ENCODE measurements around the gene CD8A.

Gene CD8A

GRCh38 chr2:86793752-86794151, 3.0 kb upstream of the CD8A start:
- TF ChIP-seq TSHZ2 (CRISPR knock-in tag; IDR thresholded peaks at IDR 0.05) (no peak), ZNF70 (CRISPR knock-in tag; IDR thresholded peaks at IDR 0.05) (no peak), ESRRG (CRISPR knock-in tag; IDR thresholded peaks at IDR 0.05) (no peak), ZFP3 (CRISPR knock-in tag; IDR thresholded peaks at IDR 0.05) (no peak), OSR1 (CRISPR knock-in tag; IDR thresholded peaks at IDR 0.05) (no peak), TCF4 (CRISPR knock-in tag; IDR thresholded peaks at IDR 0.05; ENCODE audit: borderline replicate concordance) (no peak), ZC3H10 (CRISPR knock-in tag; IDR thresholded peaks at IDR 0.05) (no peak), CSRNP3 (CRISPR knock-in tag; IDR thresholded peaks at IDR 0.05) (no peak), BACH2 (CRISPR knock-in tag; IDR thresholded peaks at IDR 0.05; ENCODE audit: borderline replicate concordance) (no peak), CREB5 (CRISPR knock-in tag; IDR thresholded peaks at IDR 0.05; ENCODE audit: low read depth) (no peak), ISL1 (CRISPR knock-in tag; IDR thresholded peaks at IDR 0.05) (no peak), SNAI2 (CRISPR knock-in tag; IDR thresholded peaks at IDR 0.05) (no peak), GLIS3 (CRISPR knock-in tag; IDR thresholded peaks at IDR 0.05) (no peak), ARNTL (CRISPR knock-in tag; IDR thresholded peaks at IDR 0.05; ENCODE audit: borderline replicate concordance, low read depth) (no peak), TOX (CRISPR knock-in tag; IDR thresholded peaks at IDR 0.05; ENCODE audit: borderline replicate concordance) (no peak), CSDC2 (CRISPR knock-in tag; IDR thresholded peaks at IDR 0.05) (no peak), PPARA (CRISPR knock-in tag; IDR thresholded peaks at IDR 0.05; ENCODE audit: borderline replicate concordance) (no peak), ZNF565 (CRISPR knock-in tag; conservative IDR thresholded peaks at IDR 0.05; ENCODE audit: low read depth) (no peak), ZNF8 (CRISPR knock-in tag; IDR thresholded peaks at IDR 0.05) (no peak), RARB (CRISPR knock-in tag; IDR thresholded peaks at IDR 0.05) (no peak)
- ATAC-seq = no peak

- ATAC-seq = no peak
Measured at GRCh38 chr2:86791573-86791972, 860 bp upstream of the CD8A start.

GRCh38 chr2:86790134-86790675, 508 bp downstream of the CD8A start:
- TF ChIP-seq ARNTL (CRISPR knock-in tag; IDR thresholded peaks at IDR 0.05; ENCODE audit: borderline replicate concordance, low read depth) = no peak
- TF ChIP-seq OSR1 (CRISPR knock-in tag; IDR thresholded peaks at IDR 0.05) = no peak
- TF ChIP-seq RARB (CRISPR knock-in tag; IDR thresholded peaks at IDR 0.05) = no peak
- TF ChIP-seq ESRRG (CRISPR knock-in tag; IDR thresholded peaks at IDR 0.05) = no peak
- peak; percentile 38 for ATAC-seq

More at GRCh38 chr2:86791573-86791972, 860 bp upstream of the CD8A start:
- TF ChIP-seq TOX (CRISPR knock-in tag; IDR thresholded peaks at IDR 0.05; ENCODE audit: borderline replicate concordance) = no peak
- no peak for TF ChIP-seq BACH2 (CRISPR knock-in tag; IDR thresholded peaks at IDR 0.05; ENCODE audit: borderline replicate concordance)
- no peak for TF ChIP-seq ZNF70 (CRISPR knock-in tag; IDR thresholded peaks at IDR 0.05)
- TF ChIP-seq OSR1 (CRISPR knock-in tag; IDR thresholded peaks at IDR 0.05) = no peak
- TF ChIP-seq CSRNP3 (CRISPR knock-in tag; IDR thresholded peaks at IDR 0.05) = no peak
- no peak for TF ChIP-seq PPARA (CRISPR knock-in tag; IDR thresholded peaks at IDR 0.05; ENCODE audit: borderline replicate concordance)

- ATAC-seq = no peak
- TF ChIP-seq ZNF8 (CRISPR knock-in tag; IDR thresholded peaks at IDR 0.05) = no peak
- no peak for TF ChIP-seq PPARA (CRISPR knock-in tag; IDR thresholded peaks at IDR 0.05; ENCODE audit: borderline replicate concordance)
- TF ChIP-seq ZFP3 (CRISPR knock-in tag; IDR thresholded peaks at IDR 0.05) = no peak
- TF ChIP-seq OSR1 (CRISPR knock-in tag; IDR thresholded peaks at IDR 0.05) = no peak
- TF ChIP-seq GLIS3 (CRISPR knock-in tag; IDR thresholded peaks at IDR 0.05) = no peak
- TF ChIP-seq RARB (CRISPR knock-in tag; IDR thresholded peaks at IDR 0.05) = no peak
- no peak for TF ChIP-seq BACH2 (CRISPR knock-in tag; IDR thresholded peaks at IDR 0.05; ENCODE audit: borderline replicate concordance)
- TF ChIP-seq ZC3H10 (CRISPR knock-in tag; IDR thresholded peaks at IDR 0.05) = no peak
- no peak for TF ChIP-seq POU6F1 (CRISPR knock-in tag; IDR thresholded peaks at IDR 0.05; ENCODE audit: borderline replicate concordance, low read depth)
- no peak for TF ChIP-seq ZFP30 (CRISPR knock-in tag; IDR thresholded peaks at IDR 0.05)
- TF ChIP-seq TOX (CRISPR knock-in tag; IDR thresholded peaks at IDR 0.05; ENCODE audit: borderline replicate concordance) = no peak
- no peak for TF ChIP-seq ZNF70 (CRISPR knock-in tag; IDR thresholded peaks at IDR 0.05)
- no peak for TF ChIP-seq ZNF565 (CRISPR knock-in tag; conservative IDR thresholded peaks at IDR 0.05; ENCODE audit: low read depth)
- TF ChIP-seq TCF4 (CRISPR knock-in tag; IDR thresholded peaks at IDR 0.05; ENCODE audit: borderline replicate concordance) = no peak
Measured at GRCh38 chr2:86789687-86790133, 1.0 kb downstream of the CD8A start.

Data from SK-N-SH treated with all-trans-retinoic acid at 6 μM for 48 hours (cell line).